GM21619 (cell line): ENCODE data around the gene WDR4.
A peak's percentile ranks its signal among the peaks of the same experiment; 100 is the strongest.
"Not testable (repeated sequence)": the region's sequence is repeated elsewhere in the genome, so short reads cannot be mapped to it uniquely, and the experiment has no call there.

Experiments used
- ATAC-seq: cut with Tn5 transposase; IDR thresholded peaks from one replicate; pipeline ENCODE4 v1.9.1; 2021; ENCODE audit not compliant: unreplicated experiment

Gene WDR4

GRCh38 chr21:42878993-42879787, at the start of gene WDR4:
Gene WDR4, minus strand, starts transcription at chr21:42879539. Its CDS starts 44 bp downstream, at chr21:42879495.
- peak; percentile 80 for ATAC-seq

- not testable (repeated sequence) for ATAC-seq
These were observed 48.3 kb upstream of the WDR4 start for GRCh38 chr21:42927474-42928200.

- ATAC-seq, result no peak
These were observed 46.0 kb upstream of the WDR4 start, which contains the start of gene ERVH48-1 for GRCh38 chr21:42925114-42925926. Gene ERVH48-1, minus strand, starts transcription at chr21:42925630. Its CDS starts 6,624 bp downstream, at chr21:42919006.

GRCh38 chr21:42924433-42924751, 45.1 kb upstream of the WDR4 start:
- no peak for ATAC-seq

GRCh38 chr21:42923553-42924432, 44.5 kb upstream of the WDR4 start:
- no peak for ATAC-seq

GRCh38 chr21:42922918-42923317, 43.6 kb upstream of the WDR4 start:
- no peak for ATAC-seq

GRCh38 chr21:42921927-42922326, 42.6 kb upstream of the WDR4 start:
- no peak for ATAC-seq

GRCh38 chr21:42918291-42918690, 39.0 kb upstream of the WDR4 start:
- no peak for ATAC-seq

- no peak for ATAC-seq
These were observed 34.1 kb upstream of the WDR4 start for GRCh38 chr21:42913476-42913875.

GRCh38 chr21:42911920-42912319, 32.6 kb upstream of the WDR4 start:
- ATAC-seq, result not testable (repeated sequence)

GRCh38 chr21:42908484-42908883, 29.1 kb upstream of the WDR4 start:
- not testable (repeated sequence) for ATAC-seq

- no peak for ATAC-seq
These were observed 26.9 kb upstream of the WDR4 start for GRCh38 chr21:42906233-42906632.

- ATAC-seq, result no peak
These were observed 25.9 kb upstream of the WDR4 start for GRCh38 chr21:42905195-42905594.

GRCh38 chr21:42903817-42904216, 24.5 kb upstream of the WDR4 start:
- ATAC-seq, result no peak

- ATAC-seq, result no peak
These were observed 21.1 kb upstream of the WDR4 start for GRCh38 chr21:42900446-42900845.

- peak; percentile 89 for ATAC-seq
These were observed 13.8 kb upstream of the WDR4 start, which contains the start of gene NDUFV3 for GRCh38 chr21:42892931-42893755. Gene NDUFV3, plus strand, starts transcription at chr21:42893309. Its CDS starts 25 bp downstream, at chr21:42893334.

GRCh38 chr21:42892582-42892930, 13.2 kb upstream of the WDR4 start:
- no peak for ATAC-seq

GRCh38 chr21:42887326-42887725, 8.0 kb upstream of the WDR4 start:
- no peak for ATAC-seq

- ATAC-seq, result no peak
These were observed 4.6 kb upstream of the WDR4 start for GRCh38 chr21:42883921-42884320.

- ATAC-seq, result no peak
These were observed 1.0 kb upstream of the WDR4 start for GRCh38 chr21:42880352-42880751.
